Measurements from ENCODE around the gene IQSEC1.

GRCh38 chr3:12903000-12903800 lies 170.0 kb downstream of the IQSEC1 start:
- TF ChIP-seq CTCF (IDR thresholded peaks at IDR 0.05) (no peak), POLR2A (IDR thresholded peaks at IDR 0.05) (no peak)

Measured in lower leg skin (tissue), 3 donors.